Breast epithelium (tissue), 4 donors: Measurements from ENCODE around the gene CNTNAP5. TPM values are rescaled to one million over a fixed set of nuclear protein-coding genes. Genes with fewer than 3 reads are reported as not detected.

Experiments used
- DNase-seq, 2 donors: peaks; one replicate each; pipeline ENCODE4 v3.0.0-alpha.2; 2019; ENCODE audit warnings: low spot score in 2 of 2
- H3K27ac ChIP-seq, 2 donors: fragments of 200-600 bp; sonication (generic) in 1 of 2; one replicate each; pipeline ENCODE4 v1.5.1; 2016 to 2019; ENCODE audit warnings: mild to moderate bottlenecking in 1 of 2
- H3K27me3 ChIP-seq, 2 donors: fragments of 200-600 bp; sonication (generic) in 1 of 2; one replicate each; pipeline versions ENCODE4 v1.5.1 to v1.6.0; 2017 to 2019; ENCODE audit warnings: control low read depth in 1 of 2, mild to moderate bottlenecking in 1 of 2
- H3K36me3 ChIP-seq: fragments of 200-600 bp; one replicate; pipeline ENCODE4 v1.5.1; 2019
- H3K4me1 ChIP-seq, 2 donors: fragments of 200-600 bp; sonication (generic); one replicate each; pipeline ENCODE4 v1.5.1; 2016 to 2019; ENCODE audit warnings: control low read depth in 1 of 2
- H3K4me3 ChIP-seq, 3 donors: fragments of 200-600 bp; sonication (generic); 1 replicate in 2 of 3; 2 replicates in 1 of 3; pipeline ENCODE4 v1.5.1; 2016 to 2019; ENCODE audit warnings: mild to moderate bottlenecking in 3 of 3, moderate library complexity in 2 of 3
- H3K9me3 ChIP-seq, 2 donors: fragments of 200-600 bp; sonication (generic) in 1 of 2; one replicate each; pipeline ENCODE4 v1.5.1; 2016 to 2019; ENCODE audit warnings: control low read depth in 1 of 2
- POLR2A ChIP-seq: fragments of 450-650 bp; IDR thresholded peaks from one replicate; pipeline ENCODE4 v1.6.1; 2016; ENCODE audit warnings: antibody characterized with exemption, mild to moderate bottlenecking, moderate library complexity
- POLR2AphosphoS5 ChIP-seq, 3 donors: sonication (generic); formaldehyde crosslinking; IDR thresholded peaks; one replicate each; pipeline ENCODE4 v1.6.1; 2017; ENCODE audit warnings: antibody characterized with exemption in 3 of 3
- intact Hi-C: fragments of 100-400 bp; cut with DNase I; formaldehyde crosslinking; loops from one replicate; pipeline ENCODE4 v1.15.1; 2023; ENCODE audit warnings: low total_unique reads
- total RNA-seq, 3 donors: library from RNA; depleted of rRNA; stranded (reverse); fragments of >200 nt; gene quantifications; one replicate each; pipeline ENCODE4 v1.1.0, GENCODE V29; 2016
- TF ChIP-seq, protein P1 (sequence below), 3 donors: fragments of 450-650 bp; IDR thresholded peaks; one replicate each; pipeline ENCODE4 v1.5.1; 2016 to 2017; ENCODE audit warnings: antibody characterized with exemption in 3 of 3, mild to moderate bottlenecking in 3 of 3, moderate library complexity in 3 of 3

Gene CNTNAP5
- total RNA-seq, 3 donors from 2014 or later: 0.66 TPM; not detected in 2

DNA sequence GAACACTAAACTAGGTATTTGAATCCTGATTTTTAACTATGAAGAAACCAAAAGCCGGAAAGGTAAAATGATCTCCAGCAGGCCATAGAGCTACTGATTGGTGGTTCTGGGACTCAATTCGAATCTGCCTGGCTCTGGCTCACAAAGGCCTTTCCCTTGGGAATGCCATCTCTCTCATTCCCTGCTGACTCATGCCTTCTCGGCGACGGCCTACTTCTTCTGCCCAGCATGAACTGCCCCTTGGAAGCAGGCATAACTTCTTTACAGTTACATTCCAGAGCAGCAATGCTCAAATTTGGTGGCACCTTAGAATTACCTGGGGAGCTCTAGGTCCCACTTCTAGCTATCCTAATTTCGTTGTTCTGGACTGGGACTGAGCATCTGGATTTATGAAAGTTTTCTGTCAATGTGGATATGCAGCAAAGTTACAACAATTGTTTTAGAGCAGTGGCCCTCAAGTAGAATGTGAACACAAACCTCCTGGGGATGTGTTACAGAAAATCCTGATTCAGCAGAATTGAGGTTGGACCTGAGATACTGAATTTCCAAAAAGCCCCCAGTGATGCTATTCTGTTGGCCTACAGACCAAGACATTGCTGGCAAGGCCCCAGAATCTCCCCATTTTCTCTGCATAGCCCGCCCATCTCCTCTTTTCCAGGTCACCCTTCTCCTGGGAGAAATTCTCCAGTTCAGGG is 261.1 kb downstream of the CNTNAP5 start:
- H3K4me3 ChIP-seq: no peak overlapping the region
- H3K27me3 ChIP-seq: no peaks in the 10 kb centered on the region
- no peaks in the 10 kb centered on the region for H3K4me1 ChIP-seq
- no peak for TF ChIP-seq POLR2A
- TF ChIP-seq, protein P1, sequence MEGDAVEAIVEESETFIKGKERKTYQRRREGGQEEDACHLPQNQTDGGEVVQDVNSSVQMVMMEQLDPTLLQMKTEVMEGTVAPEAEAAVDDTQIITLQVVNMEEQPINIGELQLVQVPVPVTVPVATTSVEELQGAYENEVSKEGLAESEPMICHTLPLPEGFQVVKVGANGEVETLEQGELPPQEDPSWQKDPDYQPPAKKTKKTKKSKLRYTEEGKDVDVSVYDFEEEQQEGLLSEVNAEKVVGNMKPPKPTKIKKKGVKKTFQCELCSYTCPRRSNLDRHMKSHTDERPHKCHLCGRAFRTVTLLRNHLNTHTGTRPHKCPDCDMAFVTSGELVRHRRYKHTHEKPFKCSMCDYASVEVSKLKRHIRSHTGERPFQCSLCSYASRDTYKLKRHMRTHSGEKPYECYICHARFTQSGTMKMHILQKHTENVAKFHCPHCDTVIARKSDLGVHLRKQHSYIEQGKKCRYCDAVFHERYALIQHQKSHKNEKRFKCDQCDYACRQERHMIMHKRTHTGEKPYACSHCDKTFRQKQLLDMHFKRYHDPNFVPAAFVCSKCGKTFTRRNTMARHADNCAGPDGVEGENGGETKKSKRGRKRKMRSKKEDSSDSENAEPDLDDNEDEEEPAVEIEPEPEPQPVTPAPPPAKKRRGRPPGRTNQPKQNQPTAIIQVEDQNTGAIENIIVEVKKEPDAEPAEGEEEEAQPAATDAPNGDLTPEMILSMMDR (IDR thresholded peaks at IDR 0.05): no peak
- no peak for TF ChIP-seq POLR2AphosphoS5 (IDR thresholded peaks at IDR 0.05)
- H3K9me3 ChIP-seq: peaks cover 0 to 10% of the 10 kb centered on the region in 2 donors
- H3K27ac ChIP-seq: no peak overlapping the region
- intact Hi-C loops: no loop called here
- DNase-seq: no peak
- no peaks in the 10 kb centered on the region for H3K36me3 ChIP-seq

DNA sequence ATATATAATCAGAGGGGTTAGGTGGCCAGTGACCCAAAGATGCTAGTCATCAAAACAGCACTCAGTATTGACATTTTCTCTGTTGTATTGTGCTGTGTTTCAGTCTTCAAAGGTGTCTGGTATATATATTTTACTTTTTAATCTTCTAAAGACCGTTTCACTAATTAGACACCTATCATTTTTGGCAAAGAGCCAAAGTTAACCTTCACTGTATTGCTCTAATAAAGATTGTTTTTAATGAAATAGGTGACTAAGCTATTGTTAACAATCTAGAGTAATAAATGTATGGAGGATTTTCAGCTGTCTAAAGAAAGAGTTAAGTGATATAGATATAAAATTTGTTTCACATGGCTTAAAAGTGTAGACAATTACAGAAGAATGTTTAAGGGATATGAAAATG is 264.0 kb downstream of the CNTNAP5 start:
- no peaks in the 10 kb centered on the region for H3K27me3 ChIP-seq
- no peak for DNase-seq
- no peak overlapping the region for H3K4me3 ChIP-seq
- intact Hi-C loops: no loop called here
- no peak overlapping the region for H3K27ac ChIP-seq
- TF ChIP-seq, protein P1 (IDR thresholded peaks at IDR 0.05): no peak
- TF ChIP-seq POLR2A (no peak), POLR2AphosphoS5 (IDR thresholded peaks at IDR 0.05) (no peak)
- H3K4me1 ChIP-seq: no peaks in the 10 kb centered on the region
- H3K36me3 ChIP-seq: no peaks in the 10 kb centered on the region
- H3K9me3 ChIP-seq: peaks cover 0 to 3% of the 10 kb centered on the region in 2 donors

DNA sequence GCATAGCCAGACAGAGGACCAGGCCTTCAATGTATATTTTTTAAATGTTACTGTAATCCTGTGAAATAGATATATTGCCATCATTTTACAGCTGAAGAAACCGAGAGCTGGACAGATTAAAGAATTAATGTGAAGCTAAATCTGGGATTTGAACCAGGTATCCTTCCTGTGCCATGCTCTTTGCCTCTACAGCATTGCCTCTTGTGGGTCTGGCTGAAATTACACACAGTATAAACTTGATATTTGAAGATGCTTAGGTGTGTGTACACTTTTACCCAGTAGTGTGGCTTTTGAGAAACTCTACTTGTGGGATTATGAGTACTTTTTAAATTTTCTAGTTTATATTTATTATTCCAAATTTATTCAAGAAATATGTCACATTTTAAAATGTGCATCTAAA is 264.5 kb downstream of the CNTNAP5 start:
- Histone ChIP-seq H3K9me3 (no peaks in the 10 kb centered on the region), H3K4me1 (no peaks in the 10 kb centered on the region), H3K27me3 (no peaks in the 10 kb centered on the region), H3K36me3 (no peaks in the 10 kb centered on the region), H3K4me3 (no peak overlapping the region), H3K27ac (no peak overlapping the region)
- TF ChIP-seq, protein P1 (IDR thresholded peaks at IDR 0.05): no peak
- no peak for DNase-seq
- intact Hi-C loops: loop anchor here (5.0 kb wide), 1 partner anchor 103 kb away; no protein-coding TSS in a partner anchor

DNA sequence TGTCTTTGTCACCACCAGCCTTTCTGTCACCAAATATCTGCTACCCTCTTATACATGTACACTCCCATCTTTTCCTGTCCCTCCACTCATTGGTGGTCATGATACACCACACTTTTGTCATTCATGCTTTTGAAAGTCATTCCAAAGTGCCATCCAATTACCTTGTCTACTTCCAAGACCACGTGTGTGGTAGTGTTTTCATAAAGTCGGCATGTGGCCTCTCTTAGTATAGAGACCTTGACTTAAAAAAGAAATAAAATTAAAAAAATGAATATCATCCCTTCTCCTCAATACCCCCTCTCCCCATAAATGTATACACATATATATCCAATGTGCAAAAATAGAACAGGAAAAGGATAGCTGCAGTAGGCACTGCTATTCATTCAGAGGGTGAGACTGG is 271.4 kb downstream of the CNTNAP5 start:
- H3K9me3 ChIP-seq: no peaks in the 10 kb centered on the region
- intact Hi-C loops: no loop called here
- TF ChIP-seq POLR2AphosphoS5 (IDR thresholded peaks at IDR 0.05) (no peak), POLR2A (no peak)
- TF ChIP-seq, protein P1 (IDR thresholded peaks at IDR 0.05): no peak
- no peak for DNase-seq
- no peaks in the 10 kb centered on the region for H3K36me3 ChIP-seq
- H3K4me1 ChIP-seq: no peaks in the 10 kb centered on the region
- no peaks in the 10 kb centered on the region for H3K27me3 ChIP-seq
- no peak overlapping the region for H3K27ac ChIP-seq
- H3K4me3 ChIP-seq: no peak overlapping the region

DNA sequence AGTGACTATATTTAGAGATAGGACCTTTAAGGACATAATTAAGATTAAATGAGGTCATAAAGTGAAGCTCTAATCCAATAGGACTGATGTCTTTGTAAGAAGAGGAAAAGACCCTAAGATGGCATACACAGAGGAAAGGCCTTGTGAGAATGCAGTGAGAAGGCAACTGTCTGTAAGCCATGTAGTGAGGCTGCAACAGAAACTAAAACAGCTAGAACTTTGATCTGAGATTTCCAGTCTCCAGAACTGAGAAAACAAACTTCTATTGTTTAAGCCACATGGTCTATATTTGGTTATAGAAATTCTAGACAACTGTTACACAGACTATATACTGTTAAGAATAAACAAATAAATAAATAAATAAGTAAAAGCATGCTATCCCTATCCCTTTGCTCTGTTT is 276.8 kb downstream of the CNTNAP5 start:
- intact Hi-C loops: no loop called here
- no peak for DNase-seq
- H3K27ac ChIP-seq: no peak overlapping the region
- H3K36me3 ChIP-seq: no peaks in the 10 kb centered on the region
- peaks cover 0 to 4% of the 10 kb centered on the region in 2 donors for H3K9me3 ChIP-seq
- H3K4me1 ChIP-seq: no peaks in the 10 kb centered on the region
- H3K27me3 ChIP-seq: no peaks in the 10 kb centered on the region
- TF ChIP-seq POLR2A: no peak
- TF ChIP-seq POLR2AphosphoS5 (IDR thresholded peaks at IDR 0.05): no peak
- TF ChIP-seq, protein P1 (IDR thresholded peaks at IDR 0.05): no peak
- no peak overlapping the region for H3K4me3 ChIP-seq
